ENCODE measurements around the gene ZNF275. TPM values are rescaled to one million over a fixed set of nuclear protein-coding genes. Genes with fewer than 3 reads are reported as not detected.
"Not testable (repeated sequence)": the region's sequence is repeated elsewhere in the genome, so short reads cannot be mapped to it uniquely, and the experiment has no call there.

ZNF275 gene, protein sequence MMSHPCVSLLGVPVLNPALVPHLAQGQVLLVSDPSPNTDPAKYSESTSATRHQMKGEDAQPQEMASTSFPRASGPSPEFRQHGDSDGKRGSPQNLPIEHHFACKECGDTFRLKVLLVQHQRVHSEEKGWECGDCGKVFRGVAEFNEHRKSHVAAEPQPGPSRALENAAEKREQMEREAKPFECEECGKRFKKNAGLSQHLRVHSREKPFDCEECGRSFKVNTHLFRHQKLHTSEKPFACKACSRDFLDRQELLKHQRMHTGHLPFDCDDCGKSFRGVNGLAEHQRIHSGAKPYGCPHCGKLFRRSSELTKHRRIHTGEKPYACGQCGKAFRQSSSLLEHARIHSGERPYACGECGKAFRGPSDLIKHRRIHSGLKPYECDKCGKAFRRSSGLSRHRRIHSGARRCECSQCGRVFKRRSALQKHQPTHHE
- polyA plus RNA-seq (2013): 6.2 and 6.4 TPM in 2 replicates

GRCh38 chrX:153333821-153334653, at the start of gene ZNF275:
ZNF275 (plus strand) TSS chrX:153334153; CDS start chrX:153336680, 2,527 bp downstream.
- no peak within 1 kb of the TSS for H2AK5ac ChIP-seq (ENCODE audit: low read length)
- DNase-seq: peak; percentile 67 to 78
- H3K4me1 ChIP-seq (ENCODE audit: control insufficient read depth in 1 of 2, insufficient read depth in 2 of 2, low read length in 2 of 2): peaks cover 0 to 6% of the 10 kb centered on the region in 2 experiments
- H3K23ac ChIP-seq (ENCODE audit: low read length): no peak within 1 kb of the TSS
- no peak within 1 kb of the TSS for H2BK12ac ChIP-seq (ENCODE audit: low read length)
- H3K4ac ChIP-seq (ENCODE audit: low read depth, low read length): peak within 1 kb of the TSS; percentile 62
- no peaks in the 10 kb centered on the region for H3K9me3 ChIP-seq (ENCODE audit: insufficient read depth, low read depth, low read length)
- H4K8ac ChIP-seq (ENCODE audit: low read depth, low read length): peak within 1 kb of the TSS; percentile 54
- whole genome bisulfite sequencing (ENCODE audit: extremely low coverage, insufficient coverage, insufficient read length): no CpG with 5 or more reads among the region's 86 CpGs
- peak within 1 kb of the TSS; percentile 74 for H3K18ac ChIP-seq (ENCODE audit: low read length)
- H4K12ac ChIP-seq (ENCODE audit: low read depth, low read length): peak within 1 kb of the TSS; percentile 80
- H2BK5ac ChIP-seq (ENCODE audit: low read depth, low read length, poor library complexity): no peak within 1 kb of the TSS
- no peak within 1 kb of the TSS for H3K27ac ChIP-seq (ENCODE audit: low read depth, low read length)
- H3K36me3 ChIP-seq (ENCODE audit: control insufficient read depth in 1 of 2, insufficient read depth in 2 of 2, low read length in 2 of 2): peaks cover 6% of the 10 kb centered on the region in 2 experiments
- no peaks in the 10 kb centered on the region for H3K27me3 ChIP-seq (ENCODE audit: insufficient read depth, low read length)
- peak within 1 kb of the TSS; percentile 55 for H3K14ac ChIP-seq (ENCODE audit: low read length)
- peak within 1 kb of the TSS; percentile 72 for H3K4me2 ChIP-seq (ENCODE audit: low read length)
- H3K9ac ChIP-seq (ENCODE audit: low read length): peak within 1 kb of the TSS; percentile 90
- H3K79me1 ChIP-seq (ENCODE audit: low read length): peaks cover 6% of the 10 kb centered on the region
- peak within 1 kb of the TSS; percentile 66 for H2AFZ ChIP-seq (ENCODE audit: insufficient read depth, low read length, poor library complexity)
- peak within 1 kb of the TSS; percentile 66 for H4K91ac ChIP-seq (ENCODE audit: low read depth, low read length)
- peak within 1 kb of the TSS; percentile 36 for H2BK120ac ChIP-seq (ENCODE audit: insufficient read depth, low read length, poor library complexity)
- H3K79me2 ChIP-seq (ENCODE audit: control insufficient read depth, insufficient read depth, low read length, poor library complexity): peaks cover 5% of the 10 kb centered on the region
- peak within 1 kb of the TSS; percentile 92 for H3K4me3 ChIP-seq (ENCODE audit: low read depth, low read length)

GRCh38 chrX:153285678-153286077, 48.3 kb upstream of the ZNF275 start:
- H3K4me2 ChIP-seq (ENCODE audit: low read length): not testable (repeated sequence)
- WGBS (ENCODE audit: extremely low coverage, insufficient coverage, insufficient read length): no CpG with 5 or more reads among the region's 8 CpGs

DNA sequence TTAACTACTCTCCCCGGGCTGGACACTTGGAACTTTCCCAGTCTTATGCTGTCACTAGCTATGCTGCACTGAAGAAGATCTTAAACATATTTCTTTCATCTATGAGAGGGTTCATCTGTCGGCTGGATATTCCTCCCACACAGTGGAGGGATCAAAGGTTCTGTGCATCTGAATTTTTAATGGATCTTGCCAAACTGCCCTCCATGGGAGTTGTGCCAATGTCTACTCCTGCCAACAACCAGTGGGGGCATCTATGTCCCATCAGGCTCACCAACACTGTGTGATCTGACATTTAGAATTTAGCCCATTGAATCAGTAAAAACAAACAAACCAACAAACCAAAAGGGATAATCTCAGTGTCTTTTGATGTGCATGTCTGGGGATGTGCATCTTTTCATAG, 45.1 kb upstream of the ZNF275 start:
- no CpG with 5 or more reads among the region's 2 CpGs for WGBS (ENCODE audit: extremely low coverage, insufficient coverage, insufficient read length)
- not testable (repeated sequence) for H3K4me2 ChIP-seq (ENCODE audit: low read length); H3K27me3 ChIP-seq (ENCODE audit: insufficient read depth, low read length); H3K4ac ChIP-seq (ENCODE audit: low read depth, low read length); H3K14ac ChIP-seq (ENCODE audit: low read length); H3K79me1 ChIP-seq (ENCODE audit: low read length); H3K9me3 ChIP-seq (ENCODE audit: insufficient read depth, low read depth, low read length); H2BK12ac ChIP-seq (ENCODE audit: low read length); H3K23ac ChIP-seq (ENCODE audit: low read length); DNase-seq; H3K18ac ChIP-seq (ENCODE audit: low read length); H3K27ac ChIP-seq (ENCODE audit: low read depth, low read length); H2BK120ac ChIP-seq (ENCODE audit: insufficient read depth, low read length, poor library complexity); H3K36me3 ChIP-seq (ENCODE audit: control insufficient read depth in 1 of 2, insufficient read depth in 2 of 2, low read length in 2 of 2); H3K4me3 ChIP-seq (ENCODE audit: low read depth, low read length); H2AFZ ChIP-seq (ENCODE audit: insufficient read depth, low read length, poor library complexity); H3K9ac ChIP-seq (ENCODE audit: low read length); H2BK5ac ChIP-seq (ENCODE audit: low read depth, low read length, poor library complexity); H4K91ac ChIP-seq (ENCODE audit: low read depth, low read length); H4K12ac ChIP-seq (ENCODE audit: low read depth, low read length); H3K79me2 ChIP-seq (ENCODE audit: control insufficient read depth, insufficient read depth, low read length, poor library complexity); H3K4me1 ChIP-seq (ENCODE audit: control insufficient read depth in 1 of 2, insufficient read depth in 2 of 2, low read length in 2 of 2); H2AK5ac ChIP-seq (ENCODE audit: low read length); H4K8ac ChIP-seq (ENCODE audit: low read depth, low read length)

More at GRCh38 chrX:153285678-153286077, 48.3 kb upstream of the ZNF275 start:
- not testable (repeated sequence) for H3K27ac ChIP-seq (ENCODE audit: low read depth, low read length); H3K18ac ChIP-seq (ENCODE audit: low read length); H3K79me2 ChIP-seq (ENCODE audit: control insufficient read depth, insufficient read depth, low read length, poor library complexity); H3K27me3 ChIP-seq (ENCODE audit: insufficient read depth, low read length); H4K91ac ChIP-seq (ENCODE audit: low read depth, low read length); H3K36me3 ChIP-seq (ENCODE audit: control insufficient read depth in 1 of 2, insufficient read depth in 2 of 2, low read length in 2 of 2); H3K79me1 ChIP-seq (ENCODE audit: low read length); H3K14ac ChIP-seq (ENCODE audit: low read length); H2AFZ ChIP-seq (ENCODE audit: insufficient read depth, low read length, poor library complexity); H3K9ac ChIP-seq (ENCODE audit: low read length); H3K23ac ChIP-seq (ENCODE audit: low read length); H3K4ac ChIP-seq (ENCODE audit: low read depth, low read length); H3K4me3 ChIP-seq (ENCODE audit: low read depth, low read length); H4K12ac ChIP-seq (ENCODE audit: low read depth, low read length); H2BK5ac ChIP-seq (ENCODE audit: low read depth, low read length, poor library complexity); H3K4me1 ChIP-seq (ENCODE audit: control insufficient read depth in 1 of 2, insufficient read depth in 2 of 2, low read length in 2 of 2); H2AK5ac ChIP-seq (ENCODE audit: low read length); DNase-seq; H4K8ac ChIP-seq (ENCODE audit: low read depth, low read length); H3K9me3 ChIP-seq (ENCODE audit: insufficient read depth, low read depth, low read length); H2BK12ac ChIP-seq (ENCODE audit: low read length); H2BK120ac ChIP-seq (ENCODE audit: insufficient read depth, low read length, poor library complexity)

GRCh38 chrX:153293485-153294071, 40.4 kb upstream of the ZNF275 start:
- not testable (repeated sequence) for H3K79me2 ChIP-seq (ENCODE audit: control insufficient read depth, insufficient read depth, low read length, poor library complexity); H3K27ac ChIP-seq (ENCODE audit: low read depth, low read length); DNase-seq; H3K4me1 ChIP-seq (ENCODE audit: control insufficient read depth in 1 of 2, insufficient read depth in 2 of 2, low read length in 2 of 2); H3K27me3 ChIP-seq (ENCODE audit: insufficient read depth, low read length); H3K4me2 ChIP-seq (ENCODE audit: low read length); H2BK5ac ChIP-seq (ENCODE audit: low read depth, low read length, poor library complexity); H2BK120ac ChIP-seq (ENCODE audit: insufficient read depth, low read length, poor library complexity); H4K12ac ChIP-seq (ENCODE audit: low read depth, low read length); H3K23ac ChIP-seq (ENCODE audit: low read length); H3K4ac ChIP-seq (ENCODE audit: low read depth, low read length); H3K9ac ChIP-seq (ENCODE audit: low read length); H3K36me3 ChIP-seq (ENCODE audit: control insufficient read depth in 1 of 2, insufficient read depth in 2 of 2, low read length in 2 of 2); H4K8ac ChIP-seq (ENCODE audit: low read depth, low read length); H2AFZ ChIP-seq (ENCODE audit: insufficient read depth, low read length, poor library complexity); H3K14ac ChIP-seq (ENCODE audit: low read length); H2BK12ac ChIP-seq (ENCODE audit: low read length); H3K4me3 ChIP-seq (ENCODE audit: low read depth, low read length); H4K91ac ChIP-seq (ENCODE audit: low read depth, low read length); H3K79me1 ChIP-seq (ENCODE audit: low read length); H2AK5ac ChIP-seq (ENCODE audit: low read length); H3K18ac ChIP-seq (ENCODE audit: low read length); H3K9me3 ChIP-seq (ENCODE audit: insufficient read depth, low read depth, low read length)
- no CpG with 5 or more reads among the region's 8 CpGs for WGBS (ENCODE audit: extremely low coverage, insufficient coverage, insufficient read length)

Data from trophoblast cell (in vitro differentiated cells and primary cell).